UCSD-AML1 (cell line): ENCODE measurements around the gene TRIM27.
"Not testable (repeated sequence)": the region's sequence is repeated elsewhere in the genome, so short reads cannot be mapped to it uniquely, and the experiment has no call there.

Experiments
- DNase-seq: peaks from one replicate; lab custom pipeline; 2025; ENCODE audit not compliant: unreplicated experiment; lab: John Stamatoyannopoulos, UW

TRIM27 gene

GRCh38 chr6:28943223-28943556 is 19.4 kb upstream of the TRIM27 start:
- DNase-seq, result no peak

- DNase-seq, result no peak
Observed at GRCh38 chr6:28941684-28942448, 18.1 kb upstream of the TRIM27 start.

DNA sequence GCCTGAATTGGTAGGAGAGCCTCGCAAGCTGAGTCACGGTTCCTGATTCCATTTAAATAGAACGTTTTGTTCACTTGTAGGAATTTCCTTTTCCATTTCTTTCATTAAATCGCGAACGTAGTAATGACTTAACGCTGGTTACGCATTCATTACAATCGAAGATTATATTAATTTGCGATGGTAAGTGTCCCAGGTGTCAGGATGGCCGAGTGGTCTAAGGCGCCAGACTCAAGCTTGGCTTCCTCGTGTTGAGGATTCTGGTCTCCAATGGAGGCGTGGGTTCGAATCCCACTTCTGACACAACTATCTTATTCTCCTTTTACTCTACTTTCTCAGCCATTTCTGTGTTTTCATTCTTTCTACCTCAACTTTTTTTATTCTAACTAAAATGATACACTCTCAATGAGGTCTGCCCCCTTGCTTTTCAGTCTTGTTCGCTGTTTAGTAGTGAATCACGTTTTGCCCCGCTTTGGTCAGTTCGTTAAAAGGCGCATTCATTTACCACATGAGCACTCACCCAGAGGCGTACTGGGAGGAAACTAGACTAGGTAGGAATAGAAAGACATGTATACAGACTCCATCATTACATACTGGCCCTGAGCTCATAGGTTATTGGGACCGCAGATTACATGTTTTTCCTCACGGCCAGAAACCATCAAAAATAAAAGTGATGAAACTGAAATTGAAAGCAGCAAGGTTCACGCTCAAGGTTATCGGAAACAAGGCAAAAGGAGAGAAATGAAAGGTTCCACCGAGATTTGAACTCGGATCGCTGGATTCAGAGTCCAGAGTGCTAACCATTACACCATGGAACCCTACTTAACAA is 17.3 kb upstream of the TRIM27 start:
- peak; percentile 72 for DNase-seq

DNA sequence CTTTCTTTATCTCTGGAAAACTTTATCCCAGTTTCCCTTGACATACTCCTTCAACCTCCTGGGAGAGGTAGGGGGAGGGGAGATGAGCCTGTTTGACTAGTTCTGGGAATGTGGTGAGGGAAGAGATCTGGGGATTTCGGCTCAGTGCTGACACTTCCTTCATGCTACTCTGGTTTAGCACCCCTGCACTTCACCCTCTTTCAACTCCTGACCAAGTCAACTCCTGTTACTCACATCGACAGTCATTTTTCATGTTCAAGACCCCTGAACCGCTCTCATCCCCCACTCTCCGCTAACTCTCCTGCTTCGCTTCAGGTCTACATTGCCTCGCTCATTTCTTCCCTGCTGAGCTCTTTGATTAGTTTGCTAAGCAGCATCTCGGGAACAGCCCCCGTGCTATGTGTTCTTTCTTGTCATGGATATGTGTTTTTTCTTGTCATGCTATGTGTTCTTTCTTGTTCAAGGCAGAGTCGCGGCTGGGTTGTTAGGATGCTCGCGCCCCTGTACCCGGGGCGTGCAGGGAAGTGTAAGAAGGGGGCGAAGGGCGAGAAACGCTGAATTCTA is 16.6 kb upstream of the TRIM27 start:
- DNase-seq, result peak; percentile 69

- no peak for DNase-seq
Observed at GRCh38 chr6:28933069-28933468, 9.3 kb upstream of the TRIM27 start.

GRCh38 chr6:28929887-28930620 is 6.3 kb upstream of the TRIM27 start:
- no peak for DNase-seq

DNA sequence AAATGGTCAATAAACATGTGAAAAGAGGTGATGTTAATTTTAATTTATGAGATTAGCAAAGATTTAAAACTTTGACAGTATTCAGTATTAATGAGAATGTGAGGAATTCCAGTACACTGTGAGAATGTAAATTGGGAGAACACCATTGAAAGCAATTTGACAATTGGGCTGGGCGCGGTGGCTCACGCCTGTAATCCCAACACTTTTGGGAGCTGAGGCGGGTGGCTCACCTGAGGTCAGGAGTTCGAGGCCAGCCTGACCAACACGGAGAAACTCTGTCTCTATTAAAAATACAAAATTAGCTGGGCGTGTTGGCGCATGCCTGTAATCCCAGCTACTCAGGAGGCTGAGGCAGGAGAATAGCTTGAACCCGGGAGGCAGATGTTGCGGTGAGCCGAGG is 5.6 kb upstream of the TRIM27 start:
- not testable (repeated sequence) for DNase-seq

GRCh38 chr6:28927846-28928245 is 4.1 kb upstream of the TRIM27 start:
- no peak for DNase-seq

DNA sequence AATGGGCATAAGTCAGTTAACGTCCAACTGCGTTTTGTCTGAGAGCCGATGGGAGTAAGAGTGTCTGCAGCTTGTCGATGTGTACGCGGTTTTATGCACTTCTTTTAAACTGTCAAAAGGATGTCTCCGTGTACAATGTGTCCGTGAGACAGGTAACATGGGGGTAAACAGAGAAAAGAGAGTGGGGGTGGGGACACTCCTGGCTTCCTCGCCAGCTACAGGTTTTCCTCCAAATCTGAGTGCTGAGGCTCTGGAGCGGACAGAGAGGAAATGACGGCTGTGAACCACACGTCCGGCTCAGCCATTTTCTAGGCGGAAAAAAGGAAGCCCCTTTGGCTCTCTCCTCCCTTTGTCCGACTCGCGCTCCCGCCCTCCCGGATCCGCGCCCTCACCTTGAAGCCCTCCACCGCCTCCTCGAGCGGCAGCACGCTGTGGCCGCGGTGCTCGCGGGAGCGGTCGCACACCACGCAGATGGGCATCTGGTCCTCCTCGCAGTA is 916 bp downstream of the TRIM27 start:
- peak; percentile 73 for DNase-seq

- DNase-seq, result no peak
Observed at GRCh38 chr6:28922004-28922820, 1.6 kb downstream of the TRIM27 start.

DNA sequence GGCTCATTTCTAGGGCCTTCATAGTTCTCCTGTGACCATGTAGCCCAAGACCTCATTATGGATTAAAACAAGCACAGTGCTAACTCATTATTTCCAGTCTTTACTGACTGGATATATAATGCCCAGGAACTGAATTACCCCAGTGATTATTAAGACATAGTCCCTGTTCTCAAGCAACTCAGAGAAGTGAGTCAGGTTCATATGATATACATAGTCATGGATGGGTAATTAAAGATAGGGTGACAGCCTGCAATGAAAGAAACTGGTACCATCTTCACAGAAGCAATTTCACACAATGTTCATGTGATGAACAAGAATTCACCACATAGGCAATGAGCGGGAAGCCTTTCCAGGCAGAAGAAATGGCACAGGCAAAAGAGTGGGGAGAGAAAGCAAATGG is 3.5 kb downstream of the TRIM27 start:
- DNase-seq, result no peak

DNA sequence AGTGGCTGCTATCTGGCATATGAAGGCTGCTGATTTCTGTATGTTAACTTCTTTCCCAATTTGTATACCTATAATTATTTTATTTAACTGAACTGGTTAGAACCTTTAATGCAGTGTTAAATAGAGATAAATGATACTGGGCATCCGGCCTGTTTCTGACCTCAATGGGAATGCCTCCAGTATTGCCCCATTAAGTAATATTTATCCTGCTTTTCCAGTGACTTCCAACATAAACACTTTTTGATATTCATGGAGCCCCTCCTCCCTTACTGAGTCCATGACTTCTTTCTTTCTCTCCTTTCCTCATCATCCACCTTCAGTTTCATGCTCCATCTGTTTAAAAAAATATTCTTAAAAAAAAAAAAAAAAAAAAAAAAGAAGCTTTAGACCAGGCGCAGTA is 8.8 kb downstream of the TRIM27 start:
- DNase-seq, result no peak

- DNase-seq, result no peak
Observed at GRCh38 chr6:28910901-28911690, 12.7 kb downstream of the TRIM27 start.

DNA sequence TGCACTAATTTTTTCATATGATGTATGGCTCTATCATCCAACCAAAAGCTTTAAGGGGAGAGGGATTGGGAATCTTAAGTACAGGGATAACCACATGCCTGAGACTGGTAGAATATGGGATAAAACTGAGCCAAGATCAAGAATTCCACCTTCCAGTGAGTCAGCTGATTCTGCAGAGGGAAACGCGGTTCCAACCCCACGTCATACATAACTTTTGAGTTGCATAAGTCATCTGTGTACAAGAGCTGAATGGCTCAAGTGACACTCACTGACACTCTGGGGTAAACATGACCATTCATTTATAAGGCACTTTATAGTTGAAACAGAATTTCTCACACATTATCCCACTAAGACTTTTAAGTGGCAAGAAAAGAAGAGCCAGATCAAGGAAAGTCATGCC is 16.4 kb downstream of the TRIM27 start:
- no peak for DNase-seq

- DNase-seq, result no peak
Observed at GRCh38 chr6:28906669-28907068, 17.1 kb downstream of the TRIM27 start.

GRCh38 chr6:28903686-28904085 is 20.1 kb downstream of the TRIM27 start:
- no peak for DNase-seq

DNA sequence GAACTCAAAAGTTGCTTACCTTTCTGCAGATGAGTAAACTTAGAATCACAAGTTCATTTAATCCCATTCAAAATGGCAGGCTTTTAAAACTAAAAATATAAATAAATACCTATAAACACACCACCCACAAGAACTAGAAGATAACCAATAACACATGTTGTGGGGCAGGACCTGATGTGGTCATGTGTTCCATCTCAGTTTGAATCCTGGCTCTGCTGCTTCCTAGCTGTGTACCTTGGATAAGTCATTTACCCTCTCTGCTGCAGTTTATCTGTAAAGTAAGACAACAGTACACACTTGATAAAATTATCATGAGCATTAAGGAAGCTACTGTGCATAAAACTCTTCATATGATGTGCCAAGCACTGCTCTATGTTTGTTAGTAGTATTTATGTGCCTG is 22.0 kb downstream of the TRIM27 start:
- no peak for DNase-seq

DNA sequence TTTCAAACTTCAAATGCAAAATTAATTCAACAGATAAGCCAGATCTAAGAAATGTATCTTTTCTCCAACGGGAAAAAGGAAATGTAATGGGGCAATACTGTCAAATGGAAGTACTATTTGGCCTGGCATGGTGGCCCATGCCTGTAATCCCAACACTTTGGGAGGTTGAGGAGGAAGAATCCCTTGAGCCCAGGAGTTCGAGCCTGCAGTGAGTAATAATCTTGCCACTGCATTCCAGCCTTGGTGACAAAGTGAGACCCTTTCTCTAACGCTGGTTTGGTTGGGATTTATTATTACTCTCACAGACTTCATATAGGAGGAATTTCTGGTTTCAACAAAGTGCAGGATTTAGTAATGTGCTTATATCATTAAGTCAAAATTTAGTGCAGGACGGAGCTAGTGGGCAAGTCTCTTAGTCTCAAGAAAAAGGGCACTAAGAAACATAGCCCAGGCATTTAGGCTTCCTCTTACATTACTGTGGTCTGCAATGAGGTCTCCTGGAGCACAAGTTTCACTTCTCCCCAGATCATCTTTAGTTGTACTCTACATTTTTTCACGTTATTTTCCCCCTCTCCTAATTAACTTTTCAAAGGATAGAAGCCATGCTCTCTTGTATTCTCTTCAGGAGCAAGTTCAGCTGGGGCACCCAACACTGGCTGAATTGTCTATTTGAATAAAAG is 23.1 kb downstream of the TRIM27 start:
- DNase-seq, result no peak

GRCh38 chr6:28898710-28898965 is 25.1 kb downstream of the TRIM27 start:
- DNase-seq, result no peak
